Breast epithelium (tissue), 3 donors: ENCODE results near the gene CAT.

Experiments used
- POLR2A ChIP-seq: fragments of 450-650 bp; IDR thresholded peaks from one replicate; pipeline ENCODE4 v1.6.1; 2016; ENCODE audit warnings: antibody characterized with exemption, mild to moderate bottlenecking, moderate library complexity
- POLR2AphosphoS5 ChIP-seq, 3 donors: sonication (generic); formaldehyde crosslinking; IDR thresholded peaks; one replicate each; pipeline ENCODE4 v1.6.1; 2017; ENCODE audit warnings: antibody characterized with exemption in 3 of 3
- TF ChIP-seq, protein P1 (sequence below), 3 donors: fragments of 450-650 bp; IDR thresholded peaks; one replicate each; pipeline ENCODE4 v1.5.1; 2016 to 2017; ENCODE audit warnings: antibody characterized with exemption in 3 of 3, mild to moderate bottlenecking in 3 of 3, moderate library complexity in 3 of 3

DNA sequence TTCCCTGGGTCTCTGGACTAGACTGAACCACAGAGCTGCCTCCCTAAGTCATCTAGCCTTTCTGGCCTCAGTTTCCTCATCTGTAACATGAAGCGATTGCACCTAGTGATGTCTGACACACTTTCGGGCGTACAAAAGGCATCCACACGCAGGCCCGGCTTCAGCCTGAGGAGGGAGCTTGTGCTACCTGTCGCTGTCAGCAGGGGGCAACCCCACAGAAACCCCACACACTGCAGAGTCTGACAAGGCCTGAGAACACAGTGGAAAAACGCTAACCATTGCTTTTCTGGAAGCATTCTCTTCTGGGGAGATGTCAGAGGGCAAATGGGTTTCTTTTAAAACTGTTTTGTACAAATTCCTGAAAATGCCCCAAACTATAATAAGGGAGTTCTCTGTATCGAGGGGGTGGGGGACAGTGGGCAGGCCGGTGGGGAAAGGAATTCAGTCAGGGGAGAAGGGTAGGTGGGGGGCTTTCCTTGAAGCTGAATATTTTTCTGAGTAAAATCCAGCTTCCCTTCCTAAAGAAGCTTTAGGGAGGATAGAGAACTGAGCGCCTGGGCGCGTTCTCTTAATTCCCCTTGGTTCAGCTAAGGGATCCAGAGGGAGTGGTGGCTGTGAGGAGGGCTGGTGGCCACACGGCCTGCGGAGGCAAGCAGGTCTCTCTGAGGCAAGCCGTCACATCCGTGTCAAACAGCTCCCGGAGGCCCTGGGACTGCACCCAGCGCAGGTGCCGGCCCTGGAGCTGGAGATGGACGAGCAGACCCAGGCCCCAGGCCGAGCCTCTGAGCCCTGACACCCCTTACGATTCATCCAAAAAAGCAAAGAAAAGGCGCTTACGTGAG is 74.3 kb downstream of the CAT start:
- TF ChIP-seq POLR2AphosphoS5 (IDR thresholded peaks at IDR 0.05) (no peak), POLR2A (no peak)
- TF ChIP-seq, protein P1, sequence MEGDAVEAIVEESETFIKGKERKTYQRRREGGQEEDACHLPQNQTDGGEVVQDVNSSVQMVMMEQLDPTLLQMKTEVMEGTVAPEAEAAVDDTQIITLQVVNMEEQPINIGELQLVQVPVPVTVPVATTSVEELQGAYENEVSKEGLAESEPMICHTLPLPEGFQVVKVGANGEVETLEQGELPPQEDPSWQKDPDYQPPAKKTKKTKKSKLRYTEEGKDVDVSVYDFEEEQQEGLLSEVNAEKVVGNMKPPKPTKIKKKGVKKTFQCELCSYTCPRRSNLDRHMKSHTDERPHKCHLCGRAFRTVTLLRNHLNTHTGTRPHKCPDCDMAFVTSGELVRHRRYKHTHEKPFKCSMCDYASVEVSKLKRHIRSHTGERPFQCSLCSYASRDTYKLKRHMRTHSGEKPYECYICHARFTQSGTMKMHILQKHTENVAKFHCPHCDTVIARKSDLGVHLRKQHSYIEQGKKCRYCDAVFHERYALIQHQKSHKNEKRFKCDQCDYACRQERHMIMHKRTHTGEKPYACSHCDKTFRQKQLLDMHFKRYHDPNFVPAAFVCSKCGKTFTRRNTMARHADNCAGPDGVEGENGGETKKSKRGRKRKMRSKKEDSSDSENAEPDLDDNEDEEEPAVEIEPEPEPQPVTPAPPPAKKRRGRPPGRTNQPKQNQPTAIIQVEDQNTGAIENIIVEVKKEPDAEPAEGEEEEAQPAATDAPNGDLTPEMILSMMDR (IDR thresholded peaks at IDR 0.05) = peak; percentile 33 to 79 (median 68)
